ENCODE measurements around the gene TSPO2. TPM values are rescaled to one million over a fixed set of nuclear protein-coding genes. Genes with fewer than 3 reads are reported as not detected.

Gene TSPO2
- total and polyA plus RNA-seq, 2 donors (not counting 3 experiments of a cell fraction or from before 2014, with no cell fraction given) = not detected

DNA sequence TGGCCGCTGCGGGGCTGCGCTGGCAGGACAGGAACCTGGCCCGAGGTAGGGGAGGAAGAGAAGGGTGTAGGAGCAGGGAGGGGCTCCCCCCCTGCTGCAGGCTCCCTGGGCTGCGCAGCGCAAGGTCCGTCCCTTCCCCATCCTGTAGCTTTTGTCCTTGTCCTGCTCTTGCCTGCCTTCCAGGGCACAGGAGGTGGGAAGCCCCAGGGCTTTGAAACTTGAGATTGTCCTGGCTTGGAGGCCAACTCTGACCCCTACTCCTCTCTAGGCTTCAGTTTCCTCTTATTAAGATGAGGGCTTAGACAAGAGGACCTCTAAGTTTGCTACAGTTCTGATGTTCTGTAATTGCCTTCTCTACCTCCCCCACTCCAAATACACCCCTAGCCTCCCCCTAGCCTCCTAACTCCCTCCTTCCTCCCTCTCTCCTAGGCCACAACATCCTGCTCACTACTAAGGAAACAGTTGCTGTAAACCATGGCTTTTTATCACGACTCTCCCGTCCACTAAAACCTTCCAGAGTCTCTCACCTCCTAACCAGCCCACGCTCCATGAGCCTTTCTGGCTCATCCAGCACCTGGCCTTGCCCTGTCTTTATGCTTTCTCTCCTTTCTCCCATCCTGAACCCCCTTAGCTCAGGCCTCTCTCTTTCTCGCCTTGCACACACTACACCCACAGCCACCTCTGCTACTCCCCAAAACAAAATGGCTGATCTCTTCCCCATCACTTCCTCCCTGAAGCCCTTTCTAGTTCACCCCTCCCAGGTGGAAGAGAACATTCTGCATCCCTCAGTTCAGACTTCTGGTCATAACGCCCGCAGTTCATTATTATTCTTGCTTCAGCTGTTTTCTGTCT is 13.5 kb upstream of the TSPO2 start:
- H3K9me3 ChIP-seq (replicated peaks; ENCODE audit: control insufficient read depth, insufficient read depth, low read length) = no peaks in the 10 kb centered on the region
- ChIA-PET POLR2A (no interaction called here), CTCF (interaction anchor here (0.6 to 4.0 kb wide), 39 partner anchors 8 to 1680 kb away, joined by 3 to 96 read pairs (median 5); partner anchors contain the start of genes APOBEC2, TSPO2 and UNC5CL)
- peaks cover 0 to 4% of the 10 kb centered on the region in 2 experiments for H3K27me3 ChIP-seq (ENCODE audit: control insufficient read depth in 2 of 2, insufficient read depth in 2 of 2, low read length in 2 of 2)
- peak overlapping the region in 1 of 3 experiments; percentile 28 for H3K4me3 ChIP-seq (replicated peaks in 1 of 3; ENCODE audit: insufficient read depth in 1 of 3, low read depth in 1 of 3, low read length in 3 of 3)
- BruUV-seq (replicated peaks) = no TSS peak
- H3K9ac ChIP-seq (replicated peaks; ENCODE audit: extremely low read depth, insufficient read depth, low read length) = no peak overlapping the region
- peak overlapping the region; percentile 89 for H2AFZ ChIP-seq (ENCODE audit: low read depth, low read length)
- DNase-seq (ENCODE audit: low read depth, low spot score) (no peak), FAIRE-seq (peak; percentile 12)
- H4K20me1 ChIP-seq (replicated peaks; ENCODE audit: control insufficient read depth, extremely low read depth, insufficient read depth, low read length) = no peaks in the 10 kb centered on the region
- H3K36me3 ChIP-seq (ENCODE audit: control insufficient read depth in 2 of 2, extremely low read depth in 1 of 2, insufficient read depth in 2 of 2, low read length in 2 of 2) = no peaks in the 10 kb centered on the region
- TF ChIP-seq POLR2A (IDR thresholded peaks at IDR 0.05; ENCODE audit: low read depth, low read length) (no peak), MAX (IDR thresholded peaks at IDR 0.05; ENCODE audit: insufficient read depth, insufficient read length) (no peak), MYC (IDR thresholded peaks at IDR 0.05; ENCODE audit: low read depth, low read length) (no peak), GATA2 (IDR thresholded peaks at IDR 0.05; ENCODE audit: insufficient read depth, insufficient read length, low read depth, low read length) (no peak), JUN (IDR thresholded peaks at IDR 0.05; ENCODE audit: borderline replicate concordance, insufficient read depth, insufficient read length, low read depth) (no peak), POLR2AphosphoS5 (IDR thresholded peaks at IDR 0.05; ENCODE audit: insufficient read depth, low read depth, low read length) (no peak), CTCF (IDR thresholded peaks at IDR 0.05; ENCODE audit: extremely low read depth in 1 of 2, insufficient read depth in 1 of 2, low read depth in 1 of 2, low read length in 2 of 2) (no peak)
- no peak overlapping the region for H3K27ac ChIP-seq (ENCODE audit: insufficient read depth, low read depth, low read length)
- H3K79me2 ChIP-seq (ENCODE audit: control insufficient read depth, insufficient read depth, low read length) = no peaks in the 10 kb centered on the region
- intact Hi-C loops (cut with micrococcal nuclease) = loop anchor here (1.0 to 5.0 kb wide), 8 partner anchors 22 to 1681 kb away; no protein-coding TSS in a partner anchor
- peaks cover 6% of the 10 kb centered on the region for H3K4me1 ChIP-seq (ENCODE audit: control insufficient read depth, extremely low read depth, insufficient read depth, low read length)
- peak overlapping the region; percentile 27 for H3K4me2 ChIP-seq (ENCODE audit: insufficient read depth, low read length)
- dilution Hi-C loops (cut with MboI; ENCODE audit: extremely low pct_ligation_motif_present, low sequenced_read_pairs) = no loop called here
- H3K9me1 ChIP-seq (replicated peaks; ENCODE audit: control insufficient read depth, extremely low read depth, insufficient read depth, low read length) = no peaks in the 10 kb centered on the region
